Measurements from ENCODE around the gene ATAD3B. TPM values are rescaled to one million over a fixed set of nuclear protein-coding genes. Genes with fewer than 3 reads are reported as not detected.
A peak's percentile ranks its signal among the peaks of the same experiment; 100 is the strongest.

ATAD3B gene
- total and polyA plus RNA-seq, 2 of the 13 experiments (the other 11 are each of a cell fraction or from before 2014, with no cell fraction given) = 9.6 to 31.1 TPM

DNA sequence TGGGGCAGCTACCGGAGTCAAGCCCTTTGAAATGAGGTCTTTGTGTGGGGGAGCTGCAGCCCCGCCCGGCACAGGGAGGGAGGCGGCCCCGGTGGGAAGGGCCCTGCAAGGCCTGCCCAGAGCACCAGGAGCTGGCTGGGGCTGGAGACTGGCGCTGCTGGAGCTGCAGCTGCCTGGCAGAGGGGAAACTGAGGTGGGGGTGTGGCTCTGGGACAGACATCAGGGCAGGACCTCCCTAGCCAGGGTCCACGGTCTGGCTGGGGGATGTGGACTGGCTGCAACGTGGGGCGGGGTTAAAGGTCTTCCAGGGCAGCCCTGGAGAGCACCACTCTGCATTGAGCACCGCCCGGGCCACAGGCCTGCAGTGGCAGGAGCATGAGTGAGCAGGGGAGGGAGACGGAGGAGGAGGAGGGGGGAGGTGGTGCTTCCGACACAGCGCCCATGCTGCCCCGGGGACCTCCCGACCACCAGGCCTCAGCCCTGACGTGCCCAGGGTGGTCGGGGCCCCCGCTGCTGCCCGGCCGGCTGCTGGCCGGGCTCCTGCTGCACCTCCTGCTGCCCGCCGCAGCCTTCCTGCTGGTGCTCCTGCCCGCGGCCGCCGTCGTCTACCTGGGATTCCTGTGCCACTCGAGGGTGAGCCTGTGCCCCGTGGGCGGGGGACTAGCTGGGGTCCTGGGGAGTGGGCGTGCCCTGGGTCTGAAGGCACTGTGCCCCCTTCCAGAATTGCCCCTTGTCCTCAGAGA is 45.6 kb upstream of the ATAD3B start (continued):
- TF ChIP-seq, protein P1, sequence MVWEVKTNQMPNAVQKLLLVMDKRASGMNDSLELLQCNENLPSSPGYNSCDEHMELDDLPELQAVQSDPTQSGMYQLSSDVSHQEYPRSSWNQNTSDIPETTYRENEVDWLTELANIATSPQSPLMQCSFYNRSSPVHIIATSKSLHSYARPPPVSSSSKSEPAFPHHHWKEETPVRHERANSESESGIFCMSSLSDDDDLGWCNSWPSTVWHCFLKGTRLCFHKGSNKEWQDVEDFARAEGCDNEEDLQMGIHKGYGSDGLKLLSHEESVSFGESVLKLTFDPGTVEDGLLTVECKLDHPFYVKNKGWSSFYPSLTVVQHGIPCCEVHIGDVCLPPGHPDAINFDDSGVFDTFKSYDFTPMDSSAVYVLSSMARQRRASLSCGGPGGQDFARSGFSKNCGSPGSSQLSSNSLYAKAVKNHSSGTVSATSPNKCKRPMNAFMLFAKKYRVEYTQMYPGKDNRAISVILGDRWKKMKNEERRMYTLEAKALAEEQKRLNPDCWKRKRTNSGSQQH (CRISPR knock-in tag; IDR thresholded peaks at IDR 0.05; ENCODE audit: low read depth) = peak; percentile 22; the same call in 1 of the 2 replicates
- TF ChIP-seq FOXO1 (CRISPR knock-in tag; IDR thresholded peaks at IDR 0.05) (no peak), ZNF782 (CRISPR knock-in tag; IDR thresholded peaks at IDR 0.05; ENCODE audit: borderline replicate concordance) (no peak), JUN (CRISPR knock-in tag; IDR thresholded peaks at IDR 0.05) (0 out of 2 replicates have a peak, but pooled peaks have one; percentile 23), KAT8 (CRISPR knock-in tag; IDR thresholded peaks at IDR 0.05) (peak; percentile 37; the same call in 1 of the 2 replicates), NR2F1 (CRISPR knock-in tag; IDR thresholded peaks at IDR 0.05) (peak; percentile 27 to 52; a peak in 1 of 4 replicates), CHCHD3 (CRISPR knock-in tag; IDR thresholded peaks at IDR 0.05) (0 out of 2 replicates have a peak, but pooled peaks have one; percentile 21), ZNF501 (CRISPR knock-in tag; IDR thresholded peaks at IDR 0.05) (0 out of 2 replicates have a peak, but pooled peaks have one; percentile 36), ELF3 (CRISPR knock-in tag; IDR thresholded peaks at IDR 0.05) (no peak), ZNF3 (CRISPR knock-in tag; IDR thresholded peaks at IDR 0.05) (no peak), KDM3A (CRISPR knock-in tag; IDR thresholded peaks at IDR 0.05; ENCODE audit: low read depth) (no peak; the same call in 1 of the 2 replicates), ZFYVE20 (CRISPR knock-in tag; IDR thresholded peaks at IDR 0.05; ENCODE audit: borderline replicate concordance, low read depth) (no peak), FIP1L1 (IDR thresholded peaks at IDR 0.05; ENCODE audit: borderline replicate concordance, insufficient read depth, low read depth, low read length) (no peak), ZNF24 (IDR thresholded peaks at IDR 0.05) (no peak)
- TF ChIP-seq, protein P2, sequence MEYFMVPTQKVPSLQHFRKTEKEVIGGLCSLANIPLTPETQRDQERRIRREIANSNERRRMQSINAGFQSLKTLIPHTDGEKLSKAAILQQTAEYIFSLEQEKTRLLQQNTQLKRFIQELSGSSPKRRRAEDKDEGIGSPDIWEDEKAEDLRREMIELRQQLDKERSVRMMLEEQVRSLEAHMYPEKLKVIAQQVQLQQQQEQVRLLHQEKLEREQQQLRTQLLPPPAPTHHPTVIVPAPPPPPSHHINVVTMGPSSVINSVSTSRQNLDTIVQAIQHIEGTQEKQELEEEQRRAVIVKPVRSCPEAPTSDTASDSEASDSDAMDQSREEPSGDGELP (IDR thresholded peaks at IDR 0.05; ENCODE audit: borderline replicate concordance, low read depth) = peak; percentile 24; the same call in 1 of the 2 replicates
- TF ChIP-seq, protein P3, sequence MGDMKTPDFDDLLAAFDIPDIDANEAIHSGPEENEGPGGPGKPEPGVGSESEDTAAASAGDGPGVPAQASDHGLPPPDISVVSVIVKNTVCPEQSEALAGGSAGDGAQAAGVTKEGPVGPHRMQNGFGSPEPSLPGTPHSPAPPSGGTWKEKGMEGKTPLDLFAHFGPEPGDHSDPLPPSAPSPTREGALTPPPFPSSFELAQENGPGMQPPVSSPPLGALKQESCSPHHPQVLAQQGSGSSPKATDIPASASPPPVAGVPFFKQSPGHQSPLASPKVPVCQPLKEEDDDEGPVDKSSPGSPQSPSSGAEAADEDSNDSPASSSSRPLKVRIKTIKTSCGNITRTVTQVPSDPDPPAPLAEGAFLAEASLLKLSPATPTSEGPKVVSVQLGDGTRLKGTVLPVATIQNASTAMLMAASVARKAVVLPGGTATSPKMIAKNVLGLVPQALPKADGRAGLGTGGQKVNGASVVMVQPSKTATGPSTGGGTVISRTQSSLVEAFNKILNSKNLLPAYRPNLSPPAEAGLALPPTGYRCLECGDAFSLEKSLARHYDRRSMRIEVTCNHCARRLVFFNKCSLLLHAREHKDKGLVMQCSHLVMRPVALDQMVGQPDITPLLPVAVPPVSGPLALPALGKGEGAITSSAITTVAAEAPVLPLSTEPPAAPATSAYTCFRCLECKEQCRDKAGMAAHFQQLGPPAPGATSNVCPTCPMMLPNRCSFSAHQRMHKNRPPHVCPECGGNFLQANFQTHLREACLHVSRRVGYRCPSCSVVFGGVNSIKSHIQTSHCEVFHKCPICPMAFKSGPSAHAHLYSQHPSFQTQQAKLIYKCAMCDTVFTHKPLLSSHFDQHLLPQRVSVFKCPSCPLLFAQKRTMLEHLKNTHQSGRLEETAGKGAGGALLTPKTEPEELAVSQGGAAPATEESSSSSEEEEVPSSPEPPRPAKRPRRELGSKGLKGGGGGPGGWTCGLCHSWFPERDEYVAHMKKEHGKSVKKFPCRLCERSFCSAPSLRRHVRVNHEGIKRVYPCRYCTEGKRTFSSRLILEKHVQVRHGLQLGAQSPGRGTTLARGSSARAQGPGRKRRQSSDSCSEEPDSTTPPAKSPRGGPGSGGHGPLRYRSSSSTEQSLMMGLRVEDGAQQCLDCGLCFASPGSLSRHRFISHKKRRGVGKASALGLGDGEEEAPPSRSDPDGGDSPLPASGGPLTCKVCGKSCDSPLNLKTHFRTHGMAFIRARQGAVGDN (CRISPR knock-in tag; IDR thresholded peaks at IDR 0.05) = peak; percentile 93
- TF ChIP-seq, protein P4, sequence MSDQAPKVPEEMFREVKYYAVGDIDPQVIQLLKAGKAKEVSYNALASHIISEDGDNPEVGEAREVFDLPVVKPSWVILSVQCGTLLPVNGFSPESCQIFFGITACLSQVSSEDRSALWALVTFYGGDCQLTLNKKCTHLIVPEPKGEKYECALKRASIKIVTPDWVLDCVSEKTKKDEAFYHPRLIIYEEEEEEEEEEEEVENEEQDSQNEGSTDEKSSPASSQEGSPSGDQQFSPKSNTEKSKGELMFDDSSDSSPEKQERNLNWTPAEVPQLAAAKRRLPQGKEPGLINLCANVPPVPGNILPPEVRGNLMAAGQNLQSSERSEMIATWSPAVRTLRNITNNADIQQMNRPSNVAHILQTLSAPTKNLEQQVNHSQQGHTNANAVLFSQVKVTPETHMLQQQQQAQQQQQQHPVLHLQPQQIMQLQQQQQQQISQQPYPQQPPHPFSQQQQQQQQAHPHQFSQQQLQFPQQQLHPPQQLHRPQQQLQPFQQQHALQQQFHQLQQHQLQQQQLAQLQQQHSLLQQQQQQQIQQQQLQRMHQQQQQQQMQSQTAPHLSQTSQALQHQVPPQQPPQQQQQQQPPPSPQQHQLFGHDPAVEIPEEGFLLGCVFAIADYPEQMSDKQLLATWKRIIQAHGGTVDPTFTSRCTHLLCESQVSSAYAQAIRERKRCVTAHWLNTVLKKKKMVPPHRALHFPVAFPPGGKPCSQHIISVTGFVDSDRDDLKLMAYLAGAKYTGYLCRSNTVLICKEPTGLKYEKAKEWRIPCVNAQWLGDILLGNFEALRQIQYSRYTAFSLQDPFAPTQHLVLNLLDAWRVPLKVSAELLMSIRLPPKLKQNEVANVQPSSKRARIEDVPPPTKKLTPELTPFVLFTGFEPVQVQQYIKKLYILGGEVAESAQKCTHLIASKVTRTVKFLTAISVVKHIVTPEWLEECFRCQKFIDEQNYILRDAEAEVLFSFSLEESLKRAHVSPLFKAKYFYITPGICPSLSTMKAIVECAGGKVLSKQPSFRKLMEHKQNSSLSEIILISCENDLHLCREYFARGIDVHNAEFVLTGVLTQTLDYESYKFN (CRISPR knock-in tag; conservative IDR thresholded peaks at IDR 0.05) = 0 out of 2 replicates have a peak, but pooled peaks have one; percentile 19
